Nephron (organoid): ENCODE measurements around the gene CRCP.

Experiments
- H3K27ac Mint-ChIP-seq, 3 experiments: 2 replicates each; pipeline ENCODE4 v1.8.0; 2020; ENCODE audit warnings: mixed read lengths in 3 of 3, mild to moderate bottlenecking in 2 of 3, moderate library complexity in 1 of 3
- H3K27me3 Mint-ChIP-seq: 2 replicates; pipeline ENCODE4 v1.8.0; 2021; ENCODE audit warnings: low read depth, mild to moderate bottlenecking, moderate library complexity, mixed read lengths
- H3K36me3 Mint-ChIP-seq: 2 replicates; pipeline ENCODE4 v1.8.0; 2020; ENCODE audit warnings: low read depth, mixed read lengths
- H3K4me1 Mint-ChIP-seq: 2 replicates; pipeline ENCODE4 v1.8.0; 2020; ENCODE audit warnings: mixed read lengths
- H3K4me3 Mint-ChIP-seq, 3 experiments: 2 replicates each; pipeline ENCODE4 v1.8.0; 2020; ENCODE audit warnings: mild to moderate bottlenecking in 3 of 3, mixed read lengths in 3 of 3, moderate library complexity in 2 of 3
- H3K9me3 Mint-ChIP-seq: 2 replicates; pipeline ENCODE4 v1.8.0; 2020; ENCODE audit warnings: mixed read lengths
- CTCF ChIP-seq, 3 experiments: fragments of 200-600 bp; sonication (generic); IDR thresholded peaks; one replicate each; pipeline ENCODE4 v1.5.0; 2021; ENCODE audit warnings: antibody characterized with exemption in 3 of 3; ENCODE audit not compliant: unreplicated experiment in 3 of 3

The CRCP gene

DNA sequence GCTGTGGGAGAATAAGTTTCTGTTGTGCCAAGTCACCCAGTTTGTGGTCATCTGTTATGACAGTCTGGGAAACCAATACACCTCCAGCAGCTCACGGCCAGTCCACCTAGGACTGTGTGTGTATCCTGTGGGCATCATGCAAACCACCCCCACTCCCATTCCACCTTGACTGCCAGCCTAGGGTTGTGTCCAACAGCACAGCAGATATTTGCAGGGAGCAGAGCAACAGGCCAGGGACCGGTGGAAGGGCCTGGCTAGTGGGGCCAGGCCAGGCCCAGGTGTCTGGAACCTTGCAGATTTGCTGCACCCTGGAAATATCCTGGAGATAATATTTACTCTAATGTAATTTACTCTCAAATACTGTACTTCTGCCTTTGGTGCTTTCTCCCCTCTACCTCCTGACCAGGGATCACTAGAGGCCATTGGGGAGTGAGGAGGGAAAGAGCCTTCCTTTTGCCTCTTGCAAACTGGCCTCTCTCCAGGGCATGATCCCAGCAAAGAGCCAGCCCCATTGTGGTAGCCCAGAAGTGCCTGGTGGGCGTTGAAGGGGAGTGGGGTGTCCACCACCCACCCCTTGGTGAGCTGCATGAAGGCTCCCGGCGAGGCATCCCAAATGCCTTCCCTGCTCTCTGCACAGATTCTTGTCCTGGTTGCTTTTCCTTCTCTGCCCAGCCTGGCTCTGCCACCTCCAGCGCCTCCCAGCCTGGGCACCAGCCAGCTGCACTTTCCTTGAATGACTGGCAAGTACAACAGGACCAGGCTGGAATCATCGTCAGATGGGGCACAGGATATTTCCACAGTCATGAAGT lies 75.3 kb downstream of the CRCP start:
- Mint-ChIP-seq H3K27me3 (peaks cover 3% of the 10 kb centered on the region), H3K4me3 (no peak overlapping the region), H3K36me3 (no peaks in the 10 kb centered on the region), H3K4me1 (no peaks in the 10 kb centered on the region), H3K9me3 (peaks cover 6% of the 10 kb centered on the region), H3K27ac (no peak overlapping the region)
- TF ChIP-seq CTCF (IDR thresholded peaks at IDR 0.05; ENCODE audit: unreplicated experiment in 3 of 3) = no peak

DNA sequence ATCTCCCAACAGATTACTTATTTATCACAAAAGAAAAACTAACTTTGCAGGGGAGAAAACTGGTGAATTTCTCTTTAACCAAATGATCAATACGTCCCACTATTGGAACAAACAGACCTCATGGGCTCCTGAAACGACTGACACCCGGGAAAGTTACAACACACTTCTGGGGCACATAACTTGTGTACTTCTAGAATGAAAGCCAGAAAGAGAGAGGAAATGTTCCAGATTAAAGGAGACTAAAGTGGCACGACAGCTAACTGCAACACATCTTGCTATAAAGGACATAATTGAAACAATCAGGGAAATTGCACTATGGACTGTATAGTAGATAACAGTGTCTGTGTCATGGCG lies 75.8 kb downstream of the CRCP start:
- H3K4me1 Mint-ChIP-seq = no peaks in the 10 kb centered on the region
- peaks cover 3% of the 10 kb centered on the region for H3K27me3 Mint-ChIP-seq
- H3K4me3 Mint-ChIP-seq = no peak overlapping the region
- peaks cover 6% of the 10 kb centered on the region for H3K9me3 Mint-ChIP-seq
- no peak overlapping the region for H3K27ac Mint-ChIP-seq
- H3K36me3 Mint-ChIP-seq = no peaks in the 10 kb centered on the region
- no peak for TF ChIP-seq CTCF (IDR thresholded peaks at IDR 0.05; ENCODE audit: unreplicated experiment in 3 of 3)

- Mint-ChIP-seq H3K36me3 (no peaks in the 10 kb centered on the region), H3K4me3 (no peak overlapping the region), H3K4me1 (no peaks in the 10 kb centered on the region), H3K27me3 (no peaks in the 10 kb centered on the region), H3K27ac (no peak overlapping the region), H3K9me3 (peaks cover 3% of the 10 kb centered on the region)
- TF ChIP-seq CTCF (IDR thresholded peaks at IDR 0.05; ENCODE audit: unreplicated experiment in 3 of 3) = no peak
These were observed 78.6 kb downstream of the CRCP start for GRCh38 chr7:66193146-66193725.

DNA sequence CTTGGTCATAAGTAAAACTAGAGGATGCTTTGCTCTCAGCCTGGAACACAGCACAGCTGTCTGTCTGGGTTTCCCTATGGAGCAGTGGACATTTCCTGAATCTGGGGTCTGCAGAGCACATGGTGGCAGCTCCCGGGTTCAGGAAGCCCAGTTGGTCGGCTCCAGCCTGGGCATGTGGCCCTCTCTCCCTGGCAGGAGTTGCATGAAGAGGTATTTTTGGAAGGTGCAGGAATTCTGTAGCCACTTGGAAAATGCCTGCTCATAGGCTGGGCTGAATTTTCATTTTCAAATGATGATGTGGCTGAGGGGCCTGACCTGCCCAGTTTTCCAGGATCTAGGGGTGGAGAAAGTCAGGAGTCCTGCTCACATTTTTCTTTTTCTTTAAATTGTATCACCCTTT lies 83.8 kb downstream of the CRCP start:
- Mint-ChIP-seq H3K27ac (no peak overlapping the region), H3K9me3 (no peaks in the 10 kb centered on the region), H3K4me1 (no peaks in the 10 kb centered on the region), H3K27me3 (peaks cover 14% of the 10 kb centered on the region), H3K4me3 (no peak overlapping the region), H3K36me3 (no peaks in the 10 kb centered on the region)
- no peak for TF ChIP-seq CTCF (IDR thresholded peaks at IDR 0.05; ENCODE audit: unreplicated experiment in 3 of 3)

GRCh38 chr7:66198956-66199355 lies 84.3 kb downstream of the CRCP start:
- H3K27me3 Mint-ChIP-seq = peaks cover 14% of the 10 kb centered on the region

More at GRCh38 chr7:66198956-66199355, 84.3 kb downstream of the CRCP start:
- Mint-ChIP-seq H3K4me3 (no peak overlapping the region), H3K27ac (no peak overlapping the region), H3K36me3 (no peaks in the 10 kb centered on the region), H3K9me3 (no peaks in the 10 kb centered on the region), H3K4me1 (no peaks in the 10 kb centered on the region)
- no peak for TF ChIP-seq CTCF (IDR thresholded peaks at IDR 0.05; ENCODE audit: unreplicated experiment in 3 of 3)
